ENCODE measurements around the gene CD101. TPM values are rescaled to one million over a fixed set of nuclear protein-coding genes. Genes with fewer than 3 reads are reported as not detected.

The CD101 gene
- total and polyA plus RNA-seq, 2 experiments from 2014 or later = 0.43 to 0.92 TPM

DNA sequence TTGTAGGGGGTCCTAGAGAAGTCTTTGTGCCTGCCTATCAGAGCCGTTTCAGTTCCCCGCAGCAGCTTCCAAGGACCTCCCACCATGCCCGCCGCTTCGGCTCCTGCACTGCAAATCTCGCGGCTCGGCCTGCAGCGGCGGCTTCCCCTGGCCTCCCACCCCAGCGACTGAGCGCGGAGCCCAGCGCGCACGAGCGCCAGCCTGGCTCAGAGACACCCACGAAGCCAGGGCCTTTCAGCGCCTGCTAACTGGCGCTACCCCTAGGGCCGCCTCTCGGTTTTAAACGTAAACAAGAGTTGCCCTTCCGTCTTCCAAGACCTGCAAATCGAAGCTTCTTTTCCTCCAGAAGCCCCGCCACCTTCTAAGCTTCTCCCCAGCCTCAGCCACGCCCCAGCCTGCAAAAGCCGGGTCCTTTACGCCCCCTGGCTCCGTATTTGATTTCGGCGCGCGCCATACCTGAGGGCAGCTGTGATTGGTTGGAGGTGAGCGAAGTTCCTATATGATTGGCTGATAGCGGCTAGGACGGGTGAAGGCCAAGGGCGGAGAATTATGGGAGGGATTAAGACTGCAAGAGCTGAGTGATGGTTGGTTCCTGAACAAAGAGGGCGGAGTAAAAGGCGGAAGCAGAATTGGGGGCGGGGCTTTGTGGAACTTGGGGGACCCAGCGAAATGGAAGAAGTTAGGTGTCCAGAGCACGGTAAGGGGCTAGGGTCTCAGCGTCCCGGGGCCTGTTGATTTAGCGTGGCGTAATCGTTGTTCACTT lies 58.3 kb downstream of the CD101 start, which contains the start of gene TTF2:
Gene TTF2, plus strand, starts transcription at position 649 of the 763 bp plus-strand sequence. Its CDS starts 21 bp downstream, at position 670.
- Histone ChIP-seq H3K4me1 (ENCODE audit: low read depth) (peaks cover 6% of the 10 kb centered on the region), H3K27ac (peak within 1 kb of the TSS; percentile 70), H3K9me3 (ENCODE audit: low read depth) (no peaks in the 10 kb centered on the region), H3K36me3 (no peaks in the 10 kb centered on the region), H3K27me3 (no peaks in the 10 kb centered on the region), H3K4me3 (peak within 1 kb of the TSS; percentile 46)
- peak; percentile 19 for TF ChIP-seq CTCF (IDR thresholded peaks at IDR 0.05; ENCODE audit: low read depth, low read length)
- DNase-seq (ENCODE audit: low read depth in 1 of 2, low spot score in 1 of 2) = peak; percentile 98 to 99

DNA sequence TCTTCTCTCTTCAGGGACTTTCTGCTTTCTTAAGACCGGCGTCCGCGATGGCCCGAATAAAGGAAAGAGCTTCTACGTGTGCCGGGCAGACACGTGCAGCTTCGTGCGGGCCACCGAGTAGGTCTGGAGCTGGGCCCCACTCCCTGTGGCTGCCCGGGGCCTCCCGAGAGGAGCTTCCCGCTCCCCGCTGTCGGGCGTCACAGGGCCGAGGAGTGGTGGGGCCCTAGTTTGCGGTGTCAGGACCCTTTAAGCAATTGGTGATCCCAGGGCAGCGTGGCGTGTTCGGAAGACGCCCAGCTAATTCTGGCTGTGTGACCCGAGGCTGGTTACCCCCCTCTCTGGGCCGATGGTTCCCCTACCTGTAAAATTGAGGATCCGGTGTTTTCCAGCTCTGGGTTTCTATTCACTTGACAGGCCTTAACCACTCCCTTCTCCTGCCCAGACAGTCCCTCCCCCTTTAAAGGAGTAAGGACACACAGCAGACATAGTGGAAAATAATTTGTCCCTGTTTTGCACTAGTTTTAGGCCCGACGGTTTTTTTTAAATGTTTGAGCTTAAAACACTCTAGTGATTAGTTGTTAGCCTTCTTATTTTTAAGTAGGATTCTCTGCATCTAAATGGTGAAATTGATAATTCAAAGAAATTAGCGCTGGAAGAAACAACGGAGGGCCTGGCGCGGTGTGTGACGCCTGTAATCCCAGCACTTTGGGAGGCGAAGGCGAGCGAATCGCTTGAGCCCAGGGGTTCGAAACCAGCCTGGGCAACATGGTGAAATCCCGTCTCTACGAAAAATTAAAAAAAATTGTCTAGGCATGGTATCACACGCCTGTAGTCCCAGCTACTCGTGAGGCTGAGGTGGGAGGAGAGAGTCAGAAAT lies 59.1 kb downstream of the CD101 start:
- DNase-seq (ENCODE audit: low read depth in 1 of 2, low spot score in 1 of 2) = peak in 1 of 2 donors; percentile 52
- no peaks in the 10 kb centered on the region for H3K27me3 ChIP-seq
- H3K4me1 ChIP-seq (ENCODE audit: low read depth) = peaks cover 6% of the 10 kb centered on the region
- H3K4me3 ChIP-seq = peak overlapping the region; percentile 46
- H3K36me3 ChIP-seq = no peaks in the 10 kb centered on the region
- H3K27ac ChIP-seq = no peak overlapping the region
- no peak for TF ChIP-seq CTCF (IDR thresholded peaks at IDR 0.05; ENCODE audit: low read depth, low read length)
- no peaks in the 10 kb centered on the region for H3K9me3 ChIP-seq (ENCODE audit: low read depth)

GRCh38 chr1:117061986-117062415 lies 60.4 kb downstream of the CD101 start:
- no peaks in the 10 kb centered on the region for H3K9me3 ChIP-seq (ENCODE audit: low read depth)
- no peak overlapping the region for H3K27ac ChIP-seq
- no peak for TF ChIP-seq CTCF (IDR thresholded peaks at IDR 0.05; ENCODE audit: low read depth, low read length)
- H3K27me3 ChIP-seq = no peaks in the 10 kb centered on the region
- H3K36me3 ChIP-seq = no peaks in the 10 kb centered on the region
- peak in 1 of 2 donors; percentile 82 for DNase-seq (ENCODE audit: low read depth in 1 of 2, low spot score in 1 of 2)
- H3K4me3 ChIP-seq = no peak overlapping the region
- H3K4me1 ChIP-seq (ENCODE audit: low read depth) = peaks cover 6% of the 10 kb centered on the region

GRCh38 chr1:117066367-117066766 lies 64.8 kb downstream of the CD101 start:
- H3K4me3 ChIP-seq = no peak overlapping the region

More at GRCh38 chr1:117066367-117066766, 64.8 kb downstream of the CD101 start:
- no peaks in the 10 kb centered on the region for H3K27me3 ChIP-seq
- TF ChIP-seq CTCF (IDR thresholded peaks at IDR 0.05; ENCODE audit: low read depth, low read length) = no peak
- no peaks in the 10 kb centered on the region for H3K36me3 ChIP-seq
- no peak overlapping the region for H3K27ac ChIP-seq
- H3K4me1 ChIP-seq (ENCODE audit: low read depth) = no peaks in the 10 kb centered on the region
- no peaks in the 10 kb centered on the region for H3K9me3 ChIP-seq (ENCODE audit: low read depth)
- no peak for DNase-seq (ENCODE audit: low read depth in 1 of 2, low spot score in 1 of 2)
